Suppressor macrophage treated with lipopolysaccharide for 4 hours (primary cell): ENCODE results near the gene TBC1D7.
A peak's percentile ranks its signal among the peaks of the same experiment; 100 is the strongest.

Experiments
- DNase-seq: peaks from one replicate; pipeline ENCODE4 v3.0.0-alpha.2; 2020

The TBC1D7 gene

GRCh38 chr6:13318821-13319220, 9.5 kb downstream of the TBC1D7 start:
- no peak for DNase-seq

- no peak for DNase-seq
Measured at GRCh38 chr6:13315896-13316295, 12.4 kb downstream of the TBC1D7 start.

- no peak for DNase-seq
Measured at GRCh38 chr6:13314806-13315205, 13.5 kb downstream of the TBC1D7 start.

- no peak for DNase-seq
Measured at GRCh38 chr6:13311155-13311554, 17.2 kb downstream of the TBC1D7 start.

DNA sequence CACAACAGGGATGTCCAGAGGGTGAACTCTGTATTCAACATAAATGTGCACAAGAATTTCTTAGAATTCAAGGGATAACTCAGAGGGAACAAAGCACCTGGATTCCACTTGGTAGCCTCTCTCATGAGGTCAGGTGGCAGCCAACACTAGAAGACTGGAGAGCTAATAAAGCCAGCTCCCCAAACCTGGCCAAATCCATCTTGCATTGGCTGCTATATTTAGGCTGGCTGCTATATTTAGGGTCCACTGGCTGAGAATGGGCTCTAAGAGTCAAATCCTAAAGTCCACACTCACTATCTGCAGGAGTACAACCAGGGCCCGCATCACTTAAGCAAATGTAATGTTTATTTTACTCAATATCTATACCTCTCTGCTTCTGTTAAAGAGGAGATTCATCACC, 20.0 kb downstream of the TBC1D7 start:
- no peak for DNase-seq

- peak; percentile 94 for DNase-seq
Measured at GRCh38 chr6:13307508-13307995, 20.8 kb downstream of the TBC1D7 start.

DNA sequence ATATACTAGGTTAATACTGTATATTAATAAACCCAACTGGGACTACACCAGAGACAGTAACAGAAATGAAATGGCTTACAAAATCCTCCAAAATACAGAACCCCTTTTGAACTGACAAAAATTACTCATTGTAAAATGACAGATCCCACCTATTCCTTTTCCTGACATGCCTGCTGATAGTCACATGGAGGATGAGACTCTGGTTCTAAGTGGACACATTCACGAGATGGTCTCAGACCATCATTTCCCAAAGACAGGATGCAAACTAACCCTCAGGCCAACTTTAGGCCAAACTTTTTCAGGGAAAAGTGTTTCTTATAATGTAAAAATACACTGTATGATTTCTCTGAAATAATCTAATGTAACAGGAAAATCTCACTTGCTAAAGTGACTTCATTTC, 22.5 kb downstream of the TBC1D7 start:
- DNase-seq = no peak

- DNase-seq = no peak
Measured at GRCh38 chr6:13305288-13305687, 23.0 kb downstream of the TBC1D7 start.

GRCh38 chr6:13304580-13305260, 23.6 kb downstream of the TBC1D7 start:
- peak; percentile 15 for DNase-seq

- no peak for DNase-seq
Measured at GRCh38 chr6:13304101-13304500, 24.2 kb downstream of the TBC1D7 start.

DNA sequence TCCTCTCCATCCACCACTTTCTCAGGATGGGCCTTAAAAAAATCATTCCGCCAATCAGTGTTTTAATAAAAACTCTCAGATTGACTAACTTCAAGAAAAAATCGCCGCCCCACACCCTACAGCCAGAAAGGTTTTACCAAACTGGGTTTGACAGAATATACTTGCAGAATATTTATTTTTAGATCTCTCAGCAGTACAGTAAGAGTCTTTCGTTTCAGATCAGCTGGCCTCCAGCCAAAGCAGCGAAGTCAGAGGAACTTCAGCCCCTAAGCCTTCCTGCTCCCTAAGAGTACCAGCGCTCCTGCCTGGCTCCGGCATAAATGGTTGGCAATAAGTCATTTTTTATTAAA, 24.7 kb downstream of the TBC1D7 start:
- peak; percentile 83 for DNase-seq

GRCh38 chr6:13302751-13303667, 25.3 kb downstream of the TBC1D7 start:
- peak; percentile 99 for DNase-seq

DNA sequence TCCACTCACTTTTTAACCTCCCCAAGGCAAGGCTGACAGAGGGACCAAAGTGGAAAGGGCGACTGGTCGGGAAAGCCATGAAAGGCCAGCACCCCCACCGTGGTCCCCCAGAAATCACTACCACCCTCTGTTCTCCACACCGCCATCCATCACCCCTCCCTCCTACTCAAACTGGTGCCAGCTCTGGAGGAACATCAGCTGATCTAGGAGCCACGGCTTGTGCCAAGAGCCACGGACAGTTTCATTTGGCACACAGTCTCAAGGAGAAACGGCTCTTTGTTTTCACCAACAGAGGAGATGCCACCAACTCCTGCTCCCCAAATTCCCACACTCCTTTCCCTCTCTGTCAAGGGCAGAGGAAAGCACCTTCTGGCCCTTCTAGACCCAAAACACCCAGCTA, 26.0 kb downstream of the TBC1D7 start:
- no peak for DNase-seq

DNA sequence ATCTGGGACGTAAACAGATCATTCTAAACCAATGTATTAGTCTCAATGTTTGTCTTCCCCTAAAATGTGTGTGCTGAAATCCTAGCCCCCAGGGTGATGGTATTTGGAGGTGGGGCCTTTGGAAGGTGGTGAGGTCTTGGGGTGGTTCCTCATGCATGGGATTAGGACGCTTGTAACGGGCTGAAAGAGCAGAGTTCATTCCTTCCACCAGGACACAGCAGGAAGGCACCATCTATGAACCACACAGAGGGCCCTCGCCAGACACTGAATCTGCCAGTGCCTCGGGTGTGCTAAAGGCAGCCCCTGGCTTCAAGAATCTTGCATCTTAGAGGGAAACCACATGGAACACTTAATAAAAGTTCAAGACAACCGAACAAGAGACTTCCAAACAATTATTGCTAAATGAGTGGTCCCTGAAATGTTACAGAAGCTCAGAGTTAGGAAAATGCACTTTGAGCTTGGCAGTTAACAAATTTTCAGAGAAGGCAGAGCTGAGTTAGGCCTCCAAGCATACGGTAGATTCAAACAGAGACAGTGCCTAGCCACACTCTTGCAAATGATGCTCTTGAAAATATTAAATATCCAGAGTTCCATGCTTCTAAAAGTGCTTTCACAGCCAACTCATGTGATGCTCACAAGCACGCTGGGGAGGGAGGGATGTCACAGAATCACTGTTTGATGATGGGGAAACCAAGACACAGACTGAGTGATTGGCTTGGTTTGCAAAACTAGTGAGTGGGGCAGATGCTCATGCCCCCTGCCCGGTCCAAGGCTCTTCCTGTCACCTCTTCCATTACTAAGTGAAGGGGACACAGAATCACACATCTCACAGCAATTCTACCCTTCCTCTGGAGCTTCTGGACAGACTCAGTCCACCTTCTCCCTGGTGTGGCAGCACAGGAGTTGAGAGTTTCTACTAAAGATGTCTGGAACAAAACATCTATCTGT, 27.4 kb downstream of the TBC1D7 start:
- no peak for DNase-seq

DNA sequence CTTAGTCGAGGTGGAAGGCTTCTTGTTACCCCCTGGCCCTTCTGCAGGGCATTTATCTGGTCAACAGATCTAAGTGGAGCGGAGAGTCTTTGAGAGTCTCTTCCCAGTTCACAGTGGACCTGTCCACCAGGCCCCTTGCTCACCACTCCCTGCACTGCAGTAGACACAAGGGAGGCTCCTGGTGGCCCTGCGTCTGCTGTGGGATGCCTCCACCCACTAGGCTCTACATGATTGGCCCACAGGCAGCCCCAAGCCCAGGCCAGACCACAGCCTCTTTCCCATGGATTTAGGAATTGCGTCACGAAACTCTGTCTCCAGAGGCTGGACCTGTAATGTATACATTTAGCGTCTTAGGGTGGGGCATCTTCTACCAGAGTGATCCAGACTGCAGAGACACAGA, 28.4 kb downstream of the TBC1D7 start:
- DNase-seq = no peak

GRCh38 chr6:13299403-13299821, 28.9 kb downstream of the TBC1D7 start:
- DNase-seq = no peak

GRCh38 chr6:13298446-13298845, 29.9 kb downstream of the TBC1D7 start:
- no peak for DNase-seq

- DNase-seq = no peak
Measured at GRCh38 chr6:13297391-13297790, 30.9 kb downstream of the TBC1D7 start.

- no peak for DNase-seq
Measured at GRCh38 chr6:13296536-13296997, 31.8 kb downstream of the TBC1D7 start.

DNA sequence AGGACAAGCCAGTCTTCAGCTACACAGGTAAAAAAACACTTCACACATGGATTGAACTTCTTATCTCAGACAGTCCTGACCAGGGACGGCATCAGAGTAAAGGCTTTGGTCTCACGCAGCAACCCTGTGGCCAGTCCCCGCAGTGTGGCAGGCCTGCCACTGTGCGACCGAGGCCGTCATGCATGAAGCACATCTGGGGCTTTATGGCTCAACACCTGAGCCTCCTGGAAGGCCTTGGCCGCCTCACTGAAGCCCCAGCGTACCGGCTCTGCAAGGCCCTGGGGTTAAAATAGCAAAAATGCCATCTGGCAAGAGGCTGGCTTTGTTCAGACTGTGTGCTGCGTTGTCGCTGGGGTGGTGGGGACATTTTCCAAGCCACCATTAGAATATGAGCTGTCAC, 32.8 kb downstream of the TBC1D7 start:
- no peak for DNase-seq

DNA sequence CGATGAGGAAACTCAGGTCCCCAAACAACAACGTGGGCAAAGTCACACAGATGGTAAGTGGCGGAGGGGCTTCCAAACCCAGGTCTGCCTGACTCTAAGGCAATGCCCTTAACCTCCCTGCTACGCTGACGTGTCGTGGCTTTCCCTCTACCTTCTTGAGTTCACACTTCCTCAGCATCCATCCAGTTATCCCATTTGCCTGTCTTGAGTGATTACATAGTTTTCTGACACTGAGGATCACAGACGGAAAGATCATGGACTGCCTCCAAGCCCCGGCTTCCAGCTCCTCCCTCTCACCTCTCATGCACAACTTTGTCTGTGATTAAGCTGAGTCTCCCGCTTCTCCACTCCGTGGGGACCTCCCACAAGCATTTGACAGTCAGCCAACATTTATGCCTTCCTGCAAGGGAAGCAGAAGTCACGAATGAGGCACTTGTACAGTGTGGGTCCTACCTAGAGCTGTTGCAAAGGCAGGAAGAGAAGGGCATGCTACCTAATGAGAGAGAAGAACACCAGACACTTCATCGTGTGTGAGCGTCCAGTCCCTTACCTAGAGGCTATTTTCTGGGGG, 33.8 kb downstream of the TBC1D7 start:
- peak; percentile 35 for DNase-seq

GRCh38 chr6:13292774-13293173, 35.6 kb downstream of the TBC1D7 start:
- DNase-seq = no peak

GRCh38 chr6:13290335-13290734, 38.0 kb downstream of the TBC1D7 start:
- no peak for DNase-seq
